Measurements from ENCODE around the gene HOXC9. TPM values are rescaled to one million over a fixed set of nuclear protein-coding genes. Genes with fewer than 3 reads are reported as not detected.

HOXC9 gene
- polyA plus RNA-seq (2012; ENCODE audit: insufficient read length, low read depth) = 1.3 TPM

DNA sequence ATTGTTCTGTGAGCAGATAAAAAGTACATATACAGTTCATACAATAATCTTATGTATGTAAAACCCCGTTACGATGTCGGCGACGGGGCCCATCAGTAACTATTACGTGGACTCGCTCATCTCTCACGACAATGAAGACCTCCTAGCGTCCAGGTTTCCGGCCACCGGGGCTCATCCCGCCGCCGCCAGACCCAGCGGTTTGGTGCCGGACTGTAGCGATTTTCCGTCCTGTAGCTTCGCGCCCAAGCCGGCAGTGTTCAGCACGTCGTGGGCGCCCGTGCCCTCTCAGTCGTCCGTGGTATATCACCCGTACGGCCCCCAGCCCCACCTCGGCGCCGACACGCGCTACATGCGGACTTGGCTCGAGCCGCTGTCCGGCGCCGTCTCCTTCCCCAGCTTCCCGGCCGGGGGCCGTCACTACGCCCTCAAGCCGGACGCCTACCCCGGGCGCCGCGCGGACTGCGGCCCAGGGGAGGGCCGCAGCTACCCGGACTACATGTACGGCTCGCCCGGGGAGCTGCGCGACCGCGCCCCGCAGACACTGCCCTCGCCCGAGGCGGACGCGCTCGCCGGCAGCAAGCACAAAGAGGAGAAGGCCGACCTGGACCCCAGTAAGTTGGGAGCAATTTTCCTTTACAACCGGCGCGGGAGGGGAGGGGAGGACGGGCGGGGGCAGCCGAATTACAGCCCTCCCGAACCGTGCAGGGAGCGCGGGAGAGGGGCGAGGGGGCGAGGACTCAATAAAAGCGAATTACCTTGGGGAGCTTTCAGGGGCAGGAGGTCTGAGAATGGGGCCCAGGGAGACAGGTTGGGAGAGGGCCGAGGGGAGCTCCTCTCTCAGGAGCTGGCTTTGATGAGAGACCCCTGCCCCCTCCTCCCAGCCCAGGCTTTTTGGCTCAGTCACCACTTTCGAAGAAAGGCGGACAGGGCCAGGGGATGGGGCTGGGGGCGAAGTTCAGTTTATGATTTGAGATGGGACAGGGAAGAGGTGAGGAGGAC lies at the start of gene HOXC9:
TSS of gene HOXC9 (plus strand) at position 46 of the 999 bp plus-strand sequence. CDS start at position 74, 28 bp downstream.
- TF ChIP-seq FOXP2 (optimal IDR thresholded peaks at IDR 0.05; ENCODE audit: borderline replicate concordance, extremely low read depth, extremely low read length, insufficient read depth) (peak; percentile 21), SIN3A (IDR thresholded peaks at IDR 0.05; ENCODE audit: borderline replicate concordance, insufficient read depth, low read length) (no peak)
- TF ChIP-seq, protein P1, sequence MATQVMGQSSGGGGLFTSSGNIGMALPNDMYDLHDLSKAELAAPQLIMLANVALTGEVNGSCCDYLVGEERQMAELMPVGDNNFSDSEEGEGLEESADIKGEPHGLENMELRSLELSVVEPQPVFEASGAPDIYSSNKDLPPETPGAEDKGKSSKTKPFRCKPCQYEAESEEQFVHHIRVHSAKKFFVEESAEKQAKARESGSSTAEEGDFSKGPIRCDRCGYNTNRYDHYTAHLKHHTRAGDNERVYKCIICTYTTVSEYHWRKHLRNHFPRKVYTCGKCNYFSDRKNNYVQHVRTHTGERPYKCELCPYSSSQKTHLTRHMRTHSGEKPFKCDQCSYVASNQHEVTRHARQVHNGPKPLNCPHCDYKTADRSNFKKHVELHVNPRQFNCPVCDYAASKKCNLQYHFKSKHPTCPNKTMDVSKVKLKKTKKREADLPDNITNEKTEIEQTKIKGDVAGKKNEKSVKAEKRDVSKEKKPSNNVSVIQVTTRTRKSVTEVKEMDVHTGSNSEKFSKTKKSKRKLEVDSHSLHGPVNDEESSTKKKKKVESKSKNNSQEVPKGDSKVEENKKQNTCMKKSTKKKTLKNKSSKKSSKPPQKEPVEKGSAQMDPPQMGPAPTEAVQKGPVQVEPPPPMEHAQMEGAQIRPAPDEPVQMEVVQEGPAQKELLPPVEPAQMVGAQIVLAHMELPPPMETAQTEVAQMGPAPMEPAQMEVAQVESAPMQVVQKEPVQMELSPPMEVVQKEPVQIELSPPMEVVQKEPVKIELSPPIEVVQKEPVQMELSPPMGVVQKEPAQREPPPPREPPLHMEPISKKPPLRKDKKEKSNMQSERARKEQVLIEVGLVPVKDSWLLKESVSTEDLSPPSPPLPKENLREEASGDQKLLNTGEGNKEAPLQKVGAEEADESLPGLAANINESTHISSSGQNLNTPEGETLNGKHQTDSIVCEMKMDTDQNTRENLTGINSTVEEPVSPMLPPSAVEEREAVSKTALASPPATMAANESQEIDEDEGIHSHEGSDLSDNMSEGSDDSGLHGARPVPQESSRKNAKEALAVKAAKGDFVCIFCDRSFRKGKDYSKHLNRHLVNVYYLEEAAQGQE (IDR thresholded peaks at IDR 0.05; ENCODE audit: insufficient read depth in 1 of 2, low read depth in 2 of 2, low read length in 2 of 2) = no peak

- TF ChIP-seq FOXP2 (optimal IDR thresholded peaks at IDR 0.05; ENCODE audit: borderline replicate concordance, extremely low read depth, extremely low read length, insufficient read depth) = no peak
Measured at GRCh38 chr12:53950437-53950773, 49.6 kb upstream of the HOXC9 start.

DNA sequence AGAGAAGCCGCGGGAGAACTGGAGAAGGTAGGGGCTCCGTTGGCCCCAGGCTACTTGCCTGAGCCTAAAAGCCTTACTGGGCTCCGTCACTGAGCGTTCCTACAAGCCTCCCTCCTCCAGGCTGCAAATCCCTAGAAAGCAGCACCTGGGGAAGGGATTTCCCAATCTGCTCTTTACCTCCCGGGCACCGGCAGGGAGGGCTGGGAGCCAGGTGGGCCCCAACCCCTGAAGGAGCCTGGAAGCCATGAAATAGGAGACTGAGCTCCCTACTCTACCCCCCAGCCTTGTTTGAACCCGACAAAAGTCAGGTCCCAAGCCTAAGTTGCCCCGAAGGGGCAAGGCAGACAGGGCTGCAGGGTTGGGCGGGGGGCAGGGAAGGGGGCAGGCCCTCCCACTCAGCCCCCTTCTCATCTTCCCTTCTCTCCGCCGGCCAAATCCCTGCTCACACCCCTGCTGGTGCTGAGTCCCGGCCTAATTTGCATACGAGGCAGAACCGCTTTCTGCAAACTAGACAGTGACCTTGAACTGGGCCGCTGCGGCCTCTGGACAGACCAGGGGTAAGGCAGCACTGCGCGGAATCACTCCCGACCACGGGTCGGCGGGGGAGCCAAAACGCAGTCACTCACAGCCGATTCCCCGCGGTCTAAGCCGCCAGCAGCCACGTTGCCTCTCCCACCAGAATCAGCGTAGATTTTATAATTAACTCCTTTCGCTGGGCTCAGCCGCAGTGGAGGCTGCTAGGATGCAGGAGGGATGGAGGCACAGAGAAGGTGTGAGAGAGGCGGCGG lies 49.0 kb upstream of the HOXC9 start:
- TF ChIP-seq, protein P1 (IDR thresholded peaks at IDR 0.05; ENCODE audit: insufficient read depth in 1 of 2, low read depth in 2 of 2, low read length in 2 of 2) = no peak
- TF ChIP-seq FOXP2 (optimal IDR thresholded peaks at IDR 0.05; ENCODE audit: borderline replicate concordance, extremely low read depth, extremely low read length, insufficient read depth) (no peak), SIN3A (IDR thresholded peaks at IDR 0.05; ENCODE audit: borderline replicate concordance, insufficient read depth, low read length) (no peak), TAF1 (IDR thresholded peaks at IDR 0.05; ENCODE audit: borderline replicate concordance, insufficient read depth, low read length) (no peak), POLR2AphosphoS5 (IDR thresholded peaks at IDR 0.05; ENCODE audit: low read depth, low read length) (no peak)

- TF ChIP-seq POLR2AphosphoS5 (IDR thresholded peaks at IDR 0.05; ENCODE audit: low read depth, low read length) = no peak
- TF ChIP-seq, protein P1 (IDR thresholded peaks at IDR 0.05; ENCODE audit: insufficient read depth in 1 of 2, low read depth in 2 of 2, low read length in 2 of 2) = no peak
- no peak for TF ChIP-seq FOXP2 (optimal IDR thresholded peaks at IDR 0.05; ENCODE audit: borderline replicate concordance, extremely low read depth, extremely low read length, insufficient read depth)
- TF ChIP-seq TAF1 (IDR thresholded peaks at IDR 0.05; ENCODE audit: borderline replicate concordance, insufficient read depth, low read length) = no peak
- no peak for TF ChIP-seq SIN3A (IDR thresholded peaks at IDR 0.05; ENCODE audit: borderline replicate concordance, insufficient read depth, low read length)
Measured at GRCh38 chr12:53951577-53952334, 48.2 kb upstream of the HOXC9 start.

DNA sequence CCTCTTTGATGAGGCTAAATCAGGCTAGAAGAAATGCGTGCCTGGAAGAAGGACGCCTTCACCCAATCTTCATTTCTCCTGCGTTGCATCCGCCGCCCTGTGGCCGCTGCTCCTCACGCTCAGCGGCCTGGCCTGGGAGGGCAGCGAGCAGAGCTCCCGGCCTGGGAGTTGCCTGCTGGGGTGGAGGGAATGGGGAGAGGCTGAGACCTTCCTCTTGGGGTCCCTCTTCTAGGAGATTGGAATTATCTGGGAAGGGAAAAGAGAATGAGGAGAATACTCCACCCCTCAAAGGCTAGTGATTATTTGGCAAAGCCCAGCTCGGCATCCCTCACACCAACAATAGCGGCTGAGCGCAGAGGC lies 47.6 kb upstream of the HOXC9 start:
- no peak for TF ChIP-seq SIN3A (IDR thresholded peaks at IDR 0.05; ENCODE audit: borderline replicate concordance, insufficient read depth, low read length)
- no peak for TF ChIP-seq FOXP2 (optimal IDR thresholded peaks at IDR 0.05; ENCODE audit: borderline replicate concordance, extremely low read depth, extremely low read length, insufficient read depth)
- TF ChIP-seq, protein P1 (IDR thresholded peaks at IDR 0.05; ENCODE audit: insufficient read depth in 1 of 2, low read depth in 2 of 2, low read length in 2 of 2) = no peak
- no peak for TF ChIP-seq TAF1 (IDR thresholded peaks at IDR 0.05; ENCODE audit: borderline replicate concordance, insufficient read depth, low read length)
- no peak for TF ChIP-seq POLR2AphosphoS5 (IDR thresholded peaks at IDR 0.05; ENCODE audit: low read depth, low read length)

Data from PFSK-1 (cell line).